Mucosa of descending colon (tissue), 3 donors: ENCODE measurements around the gene SIRT5. TPM values are rescaled to one million over a fixed set of nuclear protein-coding genes. Genes with fewer than 3 reads are reported as not detected.

ENCODE experiments used
- ATAC-seq: fragments of 200-7000 bp; cut with Tn5 transposase; one replicate; pipeline ENCODE4 v1.9.1; 2020; ENCODE audit warnings: mild to moderate bottlenecking, moderate library complexity
- DNase-seq, 3 donors: peaks; one replicate each; pipeline ENCODE4 v3.0.0-alpha.2; 2020
- H3K36me3 ChIP-seq: fragments of 200-600 bp; one replicate; pipeline ENCODE4 v1.8.0; 2021; ENCODE audit warnings: low read depth, mild to moderate bottlenecking
- H3K4me1 ChIP-seq: fragments of 200-600 bp; one replicate; pipeline ENCODE4 v1.8.0; 2021; ENCODE audit warnings: low read depth, mild to moderate bottlenecking
- H3K4me3 ChIP-seq: fragments of 200-600 bp; one replicate; pipeline ENCODE4 v1.8.0; 2021; ENCODE audit warnings: mild to moderate bottlenecking
- H3K9me3 ChIP-seq: fragments of 200-600 bp; one replicate; pipeline ENCODE4 v1.8.0; 2021; ENCODE audit warnings: mild to moderate bottlenecking
- CTCF ChIP-seq: fragments of 200-600 bp; IDR thresholded peaks from one replicate; pipeline ENCODE4 v1.8.0; 2022; ENCODE audit warnings: antibody characterized with exemption, mild to moderate bottlenecking
- intact Hi-C, 2 donors: fragments of 100-400 bp; cut with DNase I in 1 of 2; cut with micrococcal nuclease in 1 of 2; formaldehyde crosslinking; loops; one replicate each; pipeline versions ENCODE4 v1.11.0 to v1.11.1; 2022; cut with DNase I, micrococcal nuclease
- total RNA-seq, 3 donors: library from RNA; stranded (reverse); fragmentation: NEBNext Ultra II Directional in 2 of 3; extraction: Animal tissue kit (Norgen Biotek cat#: 25700) in 2 of 3; gene quantifications; one replicate each; pipeline versions ENCODE4 v1.2.1 to v1.2.4, GENCODE V29; 2021 to 2023
- donor health status: DM: no; HTN: no; CAD: no; lungs with moderate emphysema.
- donor health status: DM: no; HTN: no; CAD: no.
- donor health status: DM: no; HTN: yes; CAD: no.

SIRT5 gene
- total RNA-seq, 3 donors from 2014 or later, result 15.9 to 21.1 (median 16.5) TPM

DNA sequence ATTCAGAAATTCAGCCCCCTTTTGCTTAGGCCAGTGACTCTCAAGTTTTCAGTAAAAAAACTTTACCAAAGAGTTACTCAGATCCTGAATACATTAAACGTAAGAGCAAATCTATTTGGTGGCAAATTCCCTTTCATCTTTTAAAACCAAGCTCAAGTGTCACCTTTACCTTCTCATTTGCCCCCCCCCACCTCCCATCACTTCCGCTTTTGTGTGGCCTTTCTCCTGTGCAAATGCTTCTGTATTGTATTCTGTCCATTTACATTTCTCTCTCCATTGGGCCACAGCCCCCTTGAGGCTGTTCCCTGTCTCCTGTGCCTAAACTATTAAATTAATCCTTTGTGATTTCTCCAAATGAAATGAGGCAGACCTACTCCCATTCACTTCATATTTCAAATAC lies 42.7 kb downstream of the SIRT5 start:
- Histone ChIP-seq H3K9me3 (no peaks in the 10 kb centered on the region), H3K36me3 (peaks cover under 1% of the 10 kb centered on the region), H3K4me3 (no peak overlapping the region), H3K4me1 (peaks cover 19% of the 10 kb centered on the region)
- TF ChIP-seq CTCF, result no peak
- intact Hi-C loops, result no loop called here
- DNase-seq, result no peak
- ATAC-seq, result no peak

GRCh38 chr6:13624871-13625288 lies 50.5 kb downstream of the SIRT5 start:
- peaks cover 10% of the 10 kb centered on the region for H3K36me3 ChIP-seq
- peak; percentile 74 for ATAC-seq
- H3K9me3 ChIP-seq, result no peaks in the 10 kb centered on the region
- H3K4me1 ChIP-seq, result no peaks in the 10 kb centered on the region
- intact Hi-C loops, result no loop called here
- TF ChIP-seq CTCF, result no peak
- H3K4me3 ChIP-seq, result no peak overlapping the region
- peak in 1 of 3 donors; percentile 29 for DNase-seq

GRCh38 chr6:13629459-13630116 lies 55.2 kb downstream of the SIRT5 start:
- TF ChIP-seq CTCF, result no peak
- no peak overlapping the region for H3K4me3 ChIP-seq
- H3K4me1 ChIP-seq, result no peaks in the 10 kb centered on the region
- H3K36me3 ChIP-seq, result peaks cover 2% of the 10 kb centered on the region
- DNase-seq, result no peak
- no peaks in the 10 kb centered on the region for H3K9me3 ChIP-seq
- ATAC-seq, result no peak
- intact Hi-C loops, result no loop called here

DNA sequence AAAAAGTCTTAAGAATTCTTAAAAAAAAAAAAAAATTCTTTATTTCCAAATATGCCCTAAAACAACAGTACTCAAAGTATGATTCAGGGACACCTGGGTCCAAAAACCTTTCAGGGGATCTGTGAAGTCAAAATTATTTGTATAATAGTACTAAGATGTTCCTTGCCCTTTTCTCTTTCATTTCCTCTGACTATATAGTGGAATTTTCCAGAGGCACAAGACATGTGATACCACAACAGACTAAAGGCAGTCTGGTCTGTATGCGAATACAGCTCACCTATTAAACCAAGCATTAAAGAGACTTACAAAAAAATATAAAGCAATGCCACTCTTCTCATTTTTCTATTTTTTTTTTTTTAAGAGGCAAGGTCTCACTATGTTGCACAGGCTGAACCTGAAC lies 56.1 kb downstream of the SIRT5 start:
- DNase-seq (no peak), ATAC-seq (no peak)
- Histone ChIP-seq H3K4me3 (no peak overlapping the region), H3K9me3 (no peaks in the 10 kb centered on the region), H3K4me1 (no peaks in the 10 kb centered on the region), H3K36me3 (no peaks in the 10 kb centered on the region)
- no peak for TF ChIP-seq CTCF
- intact Hi-C loops, result no loop called here

GRCh38 chr6:13633343-13633742 lies 58.9 kb downstream of the SIRT5 start:
- Histone ChIP-seq H3K4me3 (no peak overlapping the region), H3K36me3 (no peaks in the 10 kb centered on the region), H3K9me3 (no peaks in the 10 kb centered on the region), H3K4me1 (no peaks in the 10 kb centered on the region)
- DNase-seq, result no peak
- ATAC-seq, result no peak
- TF ChIP-seq CTCF, result no peak
- intact Hi-C loops, result no loop called here
